HG02759 (cell line): ENCODE measurements around the gene DNAH6.
A peak's percentile ranks its signal among the peaks of the same experiment; 100 is the strongest.

Experiments used
- ATAC-seq: cut with Tn5 transposase; IDR thresholded peaks from one replicate; pipeline ENCODE4 v1.9.1; 2021; ENCODE audit warnings: mild to moderate bottlenecking, moderate library complexity; ENCODE audit not compliant: unreplicated experiment

DNAH6 gene

DNA sequence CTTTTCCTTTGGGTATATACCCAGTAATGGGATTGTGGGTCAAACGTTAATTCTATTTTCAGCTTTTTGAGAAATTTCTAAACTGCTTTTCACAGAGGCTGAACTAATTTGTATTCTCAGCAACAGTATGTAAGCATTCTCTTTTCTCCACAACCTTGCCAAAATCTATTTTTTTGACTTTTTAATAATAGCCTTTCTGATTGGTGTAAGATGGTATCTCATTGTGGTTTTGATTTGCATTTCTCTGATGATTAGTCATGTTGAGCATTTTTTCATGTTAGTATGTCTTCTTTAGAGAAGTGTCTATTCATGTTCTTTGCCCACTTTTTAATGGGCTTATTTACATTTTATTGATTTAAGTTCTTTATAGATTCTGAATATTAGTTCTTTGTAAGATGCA, 219.1 kb downstream of the DNAH6 start:
- ATAC-seq: no peak

DNA sequence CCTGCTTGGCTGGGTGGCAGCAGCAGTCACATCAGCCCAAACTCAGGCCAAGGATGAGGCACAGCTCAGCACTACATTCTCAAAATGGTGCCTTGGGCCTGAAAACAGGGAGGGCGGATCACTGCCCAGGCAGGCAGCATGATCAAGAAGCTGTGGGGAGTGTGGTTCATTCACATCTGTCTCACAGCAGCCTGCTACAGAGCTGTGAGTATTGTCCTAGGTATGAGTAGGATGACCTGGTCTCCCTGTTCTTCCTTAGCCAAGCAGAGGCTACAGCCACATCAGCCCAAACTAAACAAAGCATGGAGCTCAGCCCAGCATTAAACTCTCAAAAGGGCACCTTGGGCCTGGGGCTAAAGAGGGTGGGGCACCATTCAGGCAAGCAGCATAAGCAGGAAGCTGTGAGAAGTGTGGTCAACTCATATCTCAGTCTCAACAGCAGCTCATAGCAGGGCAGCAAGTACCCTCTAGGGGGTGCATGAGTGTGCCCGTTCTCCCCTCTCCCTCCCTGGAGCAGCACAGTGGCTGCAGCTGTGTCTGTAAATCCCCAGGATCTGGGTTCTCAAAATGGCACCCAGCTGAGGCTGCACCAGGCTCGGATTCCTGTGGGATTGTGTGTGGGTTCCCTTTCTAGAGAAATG, 225.0 kb downstream of the DNAH6 start:
- peak; percentile 99 for ATAC-seq

- no peak for ATAC-seq
These were observed 232.0 kb downstream of the DNAH6 start for GRCh38 chr2:84748341-84748740.

DNA sequence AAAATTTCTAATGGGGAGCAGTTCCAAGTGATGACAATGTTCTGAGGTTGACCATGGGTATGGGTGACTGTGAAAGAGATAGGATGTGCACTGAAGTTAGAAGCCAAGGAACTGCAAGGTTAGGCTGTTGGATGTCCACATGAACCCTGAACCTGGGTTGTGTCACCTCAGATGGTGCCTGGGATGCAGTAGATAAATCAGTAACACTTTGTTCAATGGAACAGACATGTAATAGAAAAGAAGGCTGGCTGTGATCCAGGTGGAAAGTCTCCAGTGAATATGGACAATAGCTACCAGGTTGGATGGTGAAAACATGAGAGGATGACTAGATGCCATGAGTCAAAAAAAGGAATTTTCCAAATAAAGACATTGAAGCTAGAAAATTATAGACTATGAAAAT, 233.1 kb downstream of the DNAH6 start:
- no peak for ATAC-seq

DNA sequence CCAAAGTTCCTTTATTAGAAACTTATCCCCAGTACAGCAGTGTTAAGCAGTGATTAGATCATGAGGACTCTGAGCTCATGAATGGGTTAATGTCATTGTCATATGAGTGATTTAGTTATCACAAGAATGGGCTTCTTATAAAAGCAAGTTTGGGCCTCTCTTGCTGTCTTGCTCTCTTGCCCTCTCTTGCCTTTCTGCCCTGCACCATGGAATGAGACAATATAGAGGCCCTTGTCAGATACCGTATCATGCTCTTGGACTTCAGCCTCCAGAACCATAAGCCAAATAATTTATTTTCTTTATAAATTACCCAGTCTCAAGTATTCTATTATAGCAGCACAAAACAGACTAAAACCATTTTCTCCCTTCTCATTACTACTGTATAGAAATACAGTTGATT, 238.8 kb downstream of the DNAH6 start:
- no peak for ATAC-seq

DNA sequence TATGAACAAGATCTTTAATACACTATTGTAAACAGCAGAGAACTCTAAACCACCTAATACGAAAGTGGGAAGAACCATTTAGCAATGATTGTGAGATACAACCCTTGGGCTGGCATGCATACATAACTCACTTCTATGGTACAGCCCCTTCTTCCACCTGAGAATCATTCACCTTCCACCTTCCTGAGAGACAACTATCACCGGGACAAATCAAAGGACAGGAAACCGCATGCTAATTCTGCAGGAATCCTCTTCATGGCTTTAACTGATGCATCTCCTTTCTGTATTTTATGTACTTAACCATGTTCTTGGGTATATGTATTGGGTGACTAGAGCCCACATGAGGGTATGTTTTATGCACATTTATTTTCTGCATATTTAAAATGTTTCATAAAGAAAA, 241.3 kb downstream of the DNAH6 start:
- ATAC-seq: no peak

- ATAC-seq: no peak
These were observed 250.5 kb downstream of the DNAH6 start for GRCh38 chr2:84766791-84767190.

DNA sequence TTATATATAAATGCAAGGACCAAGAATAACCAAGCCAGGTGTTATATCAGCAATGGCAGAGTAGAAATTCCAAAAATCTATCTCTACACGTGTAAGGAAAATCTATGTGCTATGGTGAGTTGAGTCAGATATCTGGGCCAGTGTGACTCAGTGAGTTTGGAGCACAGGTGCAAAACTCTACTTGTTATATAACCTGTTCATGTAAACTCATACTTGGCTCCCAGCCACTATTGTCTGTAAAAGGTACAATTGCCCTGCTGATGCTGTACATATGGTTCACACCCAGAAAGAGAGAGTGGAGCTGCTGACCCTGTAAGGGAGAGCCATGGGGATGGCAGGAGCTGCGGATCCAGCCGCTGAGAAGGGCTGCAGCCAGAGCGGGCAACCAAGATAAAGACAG, 252.5 kb downstream of the DNAH6 start:
- ATAC-seq: no peak

- no peak for ATAC-seq
These were observed 254.0 kb downstream of the DNAH6 start for GRCh38 chr2:84770280-84770679.

DNA sequence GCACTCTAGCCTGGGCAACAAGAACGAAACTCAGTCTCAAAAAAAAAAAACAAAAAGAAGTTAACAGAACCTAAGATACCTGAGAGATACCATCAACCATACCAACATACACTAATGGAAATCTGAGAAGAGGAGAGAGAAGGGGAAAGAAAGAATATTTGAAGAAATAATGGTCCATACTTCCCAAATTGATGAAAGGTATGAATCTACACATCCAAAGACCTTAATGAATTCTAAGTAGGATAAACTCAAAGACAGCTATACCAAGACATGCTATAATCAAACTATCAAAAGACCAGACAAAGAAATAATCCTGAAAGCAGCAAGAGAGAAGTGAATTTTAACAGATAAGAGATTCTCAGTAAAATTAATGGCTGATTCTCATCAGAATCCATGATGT, 255.0 kb downstream of the DNAH6 start:
- ATAC-seq: no peak

DNA sequence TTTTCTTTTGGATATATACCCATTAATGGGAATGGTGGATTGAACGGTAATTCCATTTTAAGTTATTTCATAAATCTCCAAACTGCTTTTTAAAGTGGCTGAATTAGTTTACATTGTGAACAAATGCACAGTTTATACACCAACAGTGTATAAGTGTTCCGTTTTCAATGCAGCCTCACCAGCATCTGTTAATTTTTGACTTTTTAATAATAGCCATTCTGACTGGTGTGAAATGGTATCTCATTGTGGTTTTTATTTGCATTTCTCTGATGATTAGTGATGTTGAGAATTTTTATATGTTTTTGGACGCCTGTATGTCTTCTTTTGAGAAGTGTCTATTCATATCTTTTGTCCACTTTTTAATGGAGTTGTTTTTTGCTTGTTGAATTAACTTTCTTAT, 257.3 kb downstream of the DNAH6 start:
- peak; percentile 61 for ATAC-seq

DNA sequence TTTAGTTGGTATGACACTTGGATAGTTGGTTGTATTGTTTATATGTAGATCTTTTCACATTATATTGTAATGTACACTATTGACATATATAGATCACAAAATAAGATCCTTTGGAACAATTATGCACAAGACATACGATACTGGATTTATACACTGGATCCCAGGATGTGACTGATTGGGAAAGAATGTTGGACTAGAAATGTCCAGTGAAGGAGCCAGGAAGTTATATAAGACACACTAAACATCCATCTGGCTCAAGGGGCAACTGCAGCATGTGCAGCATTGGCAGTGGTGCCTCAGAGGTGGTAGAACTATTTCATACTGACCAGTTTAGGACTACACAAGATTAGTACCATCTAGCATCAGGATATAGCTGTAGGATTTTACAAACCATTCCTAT, 259.7 kb downstream of the DNAH6 start:
- ATAC-seq: no peak

- no peak for ATAC-seq
These were observed 262.8 kb downstream of the DNAH6 start for GRCh38 chr2:84778911-84779690.

- ATAC-seq: no peak
These were observed 263.5 kb downstream of the DNAH6 start for GRCh38 chr2:84779781-84780180.

DNA sequence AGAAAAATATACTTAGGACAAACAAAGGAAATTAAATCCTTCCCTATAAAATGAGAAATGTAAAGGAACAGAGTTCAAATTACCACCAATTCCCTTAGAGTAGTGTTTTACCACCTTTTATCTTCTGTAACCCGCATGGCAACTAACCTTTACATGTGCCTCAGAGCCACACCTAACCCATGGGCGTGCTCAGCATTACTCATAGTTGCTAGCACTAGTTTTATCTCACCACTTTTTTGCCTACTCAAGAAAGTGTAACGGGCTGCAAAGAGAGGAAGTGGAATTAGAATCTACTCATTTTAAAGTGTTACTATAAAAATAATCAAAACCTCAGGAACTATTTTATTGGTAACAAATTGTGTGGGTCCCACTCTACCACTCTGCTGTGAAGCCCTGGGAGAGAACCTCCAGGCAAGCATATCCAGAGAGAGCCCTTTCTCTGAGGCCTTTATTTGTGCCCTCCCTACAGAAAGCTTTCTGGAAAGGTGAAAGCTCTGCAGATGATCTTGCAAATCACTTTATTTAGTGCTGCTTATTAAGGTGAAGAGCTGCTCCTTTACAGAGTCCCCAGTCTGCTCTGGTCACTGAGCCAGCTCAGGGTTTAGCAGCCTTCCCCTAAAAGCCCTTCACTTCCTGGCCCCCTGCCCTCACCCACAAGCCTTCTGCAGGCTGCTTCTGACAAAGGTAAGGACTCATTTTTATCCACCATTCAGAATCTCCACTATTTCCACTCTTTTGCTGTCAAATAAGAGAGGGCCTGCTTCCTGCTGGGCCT, 265.8 kb downstream of the DNAH6 start:
- ATAC-seq: peak; percentile 80

DNA sequence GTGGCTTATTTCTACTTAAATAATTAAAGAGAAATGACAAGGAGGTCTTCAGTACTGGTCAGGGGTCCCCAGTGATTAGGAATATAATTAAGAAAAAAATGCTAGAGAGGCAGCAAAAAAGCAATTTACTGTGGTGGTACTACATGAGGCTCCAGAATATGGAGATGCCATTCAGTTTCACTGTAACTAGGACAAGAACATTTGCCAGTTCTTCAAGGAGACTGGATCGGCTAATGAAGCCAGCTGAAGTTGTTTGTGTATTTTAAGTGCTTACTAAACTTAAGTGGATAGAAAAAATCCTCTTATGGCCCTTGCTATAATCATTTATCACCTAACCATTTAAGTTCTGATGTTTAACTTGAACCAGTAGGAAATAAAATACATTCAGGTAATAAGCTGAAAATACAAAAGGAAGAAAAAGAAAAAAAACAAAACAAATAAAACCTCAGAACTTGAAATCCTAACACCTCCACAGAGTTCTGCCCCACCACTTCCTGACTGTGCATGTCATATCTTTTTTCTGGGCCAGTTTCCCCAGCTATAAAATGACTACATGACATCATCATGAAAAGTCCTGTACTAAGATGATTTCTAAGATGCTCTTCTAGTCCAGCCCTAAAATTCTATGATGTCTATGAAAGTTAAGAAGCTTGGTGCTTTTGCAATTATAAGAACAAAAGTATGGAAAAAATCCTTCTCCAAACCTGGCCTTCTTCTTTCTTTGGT, 266.6 kb downstream of the DNAH6 start:
- no peak for ATAC-seq

DNA sequence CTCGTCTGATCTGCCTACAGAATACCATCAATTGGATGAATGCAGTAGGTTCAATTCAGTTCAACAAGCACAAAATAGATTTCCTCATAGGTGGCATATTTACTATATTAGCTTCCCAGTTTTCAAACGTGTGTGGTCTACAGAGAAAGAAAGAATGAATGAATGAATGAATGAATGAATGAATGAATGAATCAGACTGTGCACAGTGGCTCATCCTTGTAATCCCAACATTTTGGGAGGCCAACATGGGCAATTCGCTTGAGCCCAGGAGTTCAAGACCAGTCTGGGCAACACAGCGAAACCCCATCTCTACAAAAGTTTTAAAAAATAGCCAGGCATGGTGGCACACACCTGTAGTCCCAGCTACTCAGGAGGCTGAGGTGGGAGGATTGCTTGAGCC, 269.7 kb downstream of the DNAH6 start:
- no peak for ATAC-seq

DNA sequence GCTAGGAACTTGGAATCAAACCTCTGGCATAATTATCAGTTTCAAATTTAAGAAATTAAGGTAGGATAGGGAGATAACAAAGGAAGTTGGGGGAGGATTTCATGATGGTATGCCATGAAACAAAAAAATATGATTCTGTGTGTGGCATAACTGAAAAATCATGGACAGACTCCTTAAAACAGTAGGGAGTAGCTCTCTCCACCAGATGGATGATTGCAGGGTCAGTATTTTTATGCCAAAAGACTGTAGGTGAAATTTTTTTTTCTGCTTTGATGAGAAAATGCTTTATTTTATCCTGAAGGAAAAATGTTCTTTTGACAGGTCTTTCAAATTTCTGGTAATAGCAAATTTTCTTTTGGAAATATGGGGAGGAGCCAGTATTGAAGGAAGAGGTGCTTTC, 270.3 kb downstream of the DNAH6 start:
- no peak for ATAC-seq

GRCh38 chr2:84788027-84788426, 271.7 kb downstream of the DNAH6 start:
- no peak for ATAC-seq

DNA sequence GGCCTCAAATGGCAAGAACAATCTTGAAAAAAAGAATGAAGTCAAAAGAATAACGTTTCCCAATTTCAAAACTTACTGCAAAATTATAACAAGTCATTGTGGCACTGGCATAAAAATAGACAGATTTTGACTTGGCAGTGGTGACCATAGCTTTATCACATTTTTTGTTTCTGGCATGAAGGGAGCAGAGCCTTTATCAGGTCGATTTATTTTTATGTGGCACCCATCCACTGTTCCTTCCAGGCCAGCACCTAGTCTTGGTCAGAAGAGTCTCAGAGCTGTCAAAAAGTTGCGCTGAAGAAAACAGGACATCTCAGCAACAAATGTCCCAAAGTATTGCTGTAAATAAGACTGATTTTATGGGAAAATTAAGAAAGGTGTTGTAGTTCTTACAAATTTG, 272.2 kb downstream of the DNAH6 start:
- no peak for ATAC-seq

DNA sequence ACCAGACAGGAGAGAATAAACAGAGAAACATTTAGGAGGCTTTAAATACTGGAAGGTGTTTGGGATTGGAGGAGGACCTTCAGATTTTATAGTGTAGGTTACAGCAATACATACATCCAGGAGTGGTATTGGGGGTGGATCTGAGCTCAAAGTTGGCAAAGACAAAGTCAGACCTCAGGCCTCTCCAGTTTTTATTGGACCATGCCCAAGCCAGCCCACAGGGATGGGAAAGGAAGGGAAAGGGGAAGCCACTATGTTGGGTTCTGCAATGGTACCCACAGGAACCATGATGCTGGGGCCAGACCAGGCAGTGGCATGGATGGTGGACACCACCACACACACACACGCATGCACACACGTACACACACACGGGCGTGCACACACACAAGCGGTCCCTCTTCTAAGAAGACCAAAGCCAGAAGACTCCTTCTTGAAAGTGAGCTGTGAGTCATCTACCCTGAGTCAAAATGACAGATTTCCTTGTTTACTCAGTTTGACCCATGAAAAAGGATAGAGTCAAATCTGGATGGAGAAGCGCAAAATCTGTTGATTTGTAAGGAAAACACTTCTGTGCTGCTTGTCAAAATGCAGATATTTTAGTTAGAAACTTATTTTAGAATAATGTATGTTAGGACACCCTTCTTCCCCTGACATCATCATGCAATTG, 276.7 kb downstream of the DNAH6 start:
- no peak for ATAC-seq
